ENCODE results near the gene MATCAP1.

The MATCAP1 gene

GRCh38 chr16:67183627-67184452, at the start of gene MATCAP1:
Gene MATCAP1, minus strand, starts transcription at chr16:67183963. Its CDS starts 3,353 bp downstream, at chr16:67180610.
- DNase-seq, result peak; percentile 66 to 86 (median 74)

GRCh38 chr16:67230809-67231660, 47.3 kb upstream of the MATCAP1 start:
- DNase-seq, result no peak

GRCh38 chr16:67229906-67230808, 46.4 kb upstream of the MATCAP1 start:
- no peak for DNase-seq

GRCh38 chr16:67228905-67229304, 45.1 kb upstream of the MATCAP1 start:
- no peak for DNase-seq

GRCh38 chr16:67228034-67228785, 44.4 kb upstream of the MATCAP1 start:
- no peak for DNase-seq

- DNase-seq, result no peak
Observed at GRCh38 chr16:67227567-67227921, 43.8 kb upstream of the MATCAP1 start.

GRCh38 chr16:67226804-67227566, 43.2 kb upstream of the MATCAP1 start, which contains the start of gene TMEM208:
Gene TMEM208, plus strand, starts transcription at chr16:67227130. Its CDS starts 89 bp downstream, at chr16:67227219.
- DNase-seq, result peak; percentile 91 to 97 (median 94)

GRCh38 chr16:67226295-67226803, 42.6 kb upstream of the MATCAP1 start:
- no peak for DNase-seq

- DNase-seq, result no peak
Observed at GRCh38 chr16:67223992-67224391, 40.2 kb upstream of the MATCAP1 start.

GRCh38 chr16:67216612-67217490, 33.1 kb upstream of the MATCAP1 start:
- DNase-seq, result no peak

- no peak for DNase-seq
Observed at GRCh38 chr16:67215706-67216105, 31.9 kb upstream of the MATCAP1 start.

GRCh38 chr16:67213197-67214019, 29.6 kb upstream of the MATCAP1 start:
- DNase-seq, result no peak

- no peak for DNase-seq
Observed at GRCh38 chr16:67212766-67213165, 29.0 kb upstream of the MATCAP1 start.

- no peak for DNase-seq
Observed at GRCh38 chr16:67211674-67212073, 27.9 kb upstream of the MATCAP1 start.

GRCh38 chr16:67210069-67210937, 26.5 kb upstream of the MATCAP1 start:
- DNase-seq, result no peak

GRCh38 chr16:67209565-67209964, 25.8 kb upstream of the MATCAP1 start:
- no peak for DNase-seq

GRCh38 chr16:67208154-67208896, 24.6 kb upstream of the MATCAP1 start:
- DNase-seq, result no peak
